Thyroid gland (tissue), 4 donors: Measurements from ENCODE around the gene CLCN5. TPM values are rescaled to one million over a fixed set of nuclear protein-coding genes. Genes with fewer than 3 reads are reported as not detected.
A peak's percentile ranks its signal among the peaks of the same experiment; 100 is the strongest.

Experiments used
- DNase-seq, 2 donors: peaks; one replicate each; pipeline ENCODE4 v3.0.0-alpha.2; 2019
- H3K27ac ChIP-seq, 3 donors: fragments of 200-600 bp; sonication (generic); 1 replicate in 2 of 3; 2 replicates in 1 of 3; pipeline ENCODE4 v1.5.1; 2016 to 2019; ENCODE audit warnings: mild to moderate bottlenecking in 1 of 3, moderate library complexity in 1 of 3
- H3K27me3 ChIP-seq: fragments of 200-600 bp; sonication (generic); one replicate; pipeline ENCODE4 v1.5.1; 2019
- H3K36me3 ChIP-seq, 2 donors: fragments of 200-600 bp; sonication (generic); one replicate each; pipeline ENCODE4 v1.5.1; 2016 to 2019
- H3K4me1 ChIP-seq, 2 donors: fragments of 200-600 bp; sonication (generic); one replicate each; pipeline ENCODE4 v1.5.1; 2017 to 2019
- H3K4me3 ChIP-seq, 3 donors: fragments of 200-600 bp; sonication (generic); replicated peaks in 1 of 3; 1 replicate in 2 of 3; 2 replicates in 1 of 3; pipeline ENCODE4 v1.5.1; 2016; ENCODE audit warnings: mild to moderate bottlenecking in 1 of 3
- H3K9me3 ChIP-seq: fragments of 200-600 bp; sonication (generic); one replicate; pipeline ENCODE4 v1.5.1; 2017
- POLR2A ChIP-seq, 2 donors: fragments of 450-650 bp; IDR thresholded peaks; one replicate each; pipeline ENCODE4 v1.6.1; 2017; ENCODE audit warnings: antibody characterized with exemption in 2 of 2, mild to moderate bottlenecking in 2 of 2, moderate library complexity in 1 of 2
- WGBS, 2 donors: methylation state at CpG; one replicate each; pipeline ENCODE4 v1.1.5; 2017; 5-methylcytosine and 5-hydroxymethylcytosine counted together
- intact Hi-C: fragments of 100-400 bp; cut with DNase I; formaldehyde crosslinking; loops from one replicate; pipeline ENCODE4 v1.15.1; 2023
- total RNA-seq, 4 donors: library from RNA; depleted of rRNA; stranded (reverse); fragments of >200 nt; gene quantifications; one replicate each; pipeline ENCODE4 v1.2.3, GENCODE V29; 2016
- TF ChIP-seq, protein P1 (sequence below), 6 experiments: fragments of 200-600 bp in 3 of 6; fragments of 450-650 bp in 3 of 6; sonication (generic) in 3 of 6; IDR thresholded peaks; one replicate each; pipeline ENCODE4 v1.5.1; 2016 to 2019; ENCODE audit warnings: antibody characterized with exemption in 6 of 6, mild to moderate bottlenecking in 2 of 6, inconsistent platforms in 1 of 6, moderate library complexity in 1 of 6

The CLCN5 gene
- total RNA-seq, 4 donors from 2014 or later: 7.3 to 12.6 (median 10.1) TPM

DNA sequence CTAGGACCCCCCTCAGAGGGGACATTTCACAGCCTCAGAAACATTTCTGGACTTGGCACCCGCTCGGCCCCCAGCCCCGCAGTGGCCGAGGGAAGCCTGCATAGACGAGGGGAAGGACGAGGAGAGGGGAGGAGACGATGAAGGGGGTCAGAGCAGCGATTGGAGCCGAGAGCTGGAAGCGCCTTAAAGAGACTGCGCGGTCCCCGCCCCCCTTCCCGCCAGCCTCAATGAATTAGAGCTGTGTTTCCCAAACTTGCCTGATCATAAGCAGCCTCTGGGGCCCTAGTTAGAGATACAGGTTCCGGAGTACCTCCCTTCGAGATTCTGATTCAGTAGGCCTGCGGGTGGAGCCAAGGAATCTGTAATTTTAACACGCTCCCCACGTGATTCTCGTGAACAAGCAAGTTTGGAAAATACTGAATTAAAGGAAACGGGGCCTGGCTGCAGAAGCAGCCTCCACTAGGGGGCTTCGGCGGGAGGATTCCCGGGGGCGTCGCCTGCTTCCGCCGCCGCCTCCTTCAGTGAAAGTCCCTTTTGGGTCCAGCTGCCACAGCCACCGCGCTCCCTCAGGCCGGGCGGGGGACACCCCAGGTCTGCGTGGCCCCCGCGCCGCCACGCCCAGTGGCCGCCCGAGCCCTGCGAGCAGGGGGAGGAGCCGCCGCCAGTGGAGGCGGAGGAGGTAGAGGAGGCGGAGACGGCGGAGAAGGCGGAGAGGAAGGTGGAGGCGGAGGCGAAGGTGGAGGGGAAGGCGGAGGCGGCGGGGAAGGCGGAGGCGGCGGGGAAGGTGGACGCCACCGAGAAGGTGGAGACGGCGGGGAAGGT is 43.4 kb upstream of the CLCN5 start, which contains the start of gene USP27X:
Gene USP27X (plus strand): TSS at position 651 of the 822 bp plus-strand sequence. CDS start 824 bp downstream, outside the sequence.
- 0 to 2% methylated on average over 11 to 20 of the region's 60 CpGs for WGBS, 2 donors
- H3K27ac ChIP-seq: peak within 1 kb of the TSS; percentile 72 to 78 (median 77)
- DNase-seq: peak; percentile 77 to 80
- TF ChIP-seq, protein P1, sequence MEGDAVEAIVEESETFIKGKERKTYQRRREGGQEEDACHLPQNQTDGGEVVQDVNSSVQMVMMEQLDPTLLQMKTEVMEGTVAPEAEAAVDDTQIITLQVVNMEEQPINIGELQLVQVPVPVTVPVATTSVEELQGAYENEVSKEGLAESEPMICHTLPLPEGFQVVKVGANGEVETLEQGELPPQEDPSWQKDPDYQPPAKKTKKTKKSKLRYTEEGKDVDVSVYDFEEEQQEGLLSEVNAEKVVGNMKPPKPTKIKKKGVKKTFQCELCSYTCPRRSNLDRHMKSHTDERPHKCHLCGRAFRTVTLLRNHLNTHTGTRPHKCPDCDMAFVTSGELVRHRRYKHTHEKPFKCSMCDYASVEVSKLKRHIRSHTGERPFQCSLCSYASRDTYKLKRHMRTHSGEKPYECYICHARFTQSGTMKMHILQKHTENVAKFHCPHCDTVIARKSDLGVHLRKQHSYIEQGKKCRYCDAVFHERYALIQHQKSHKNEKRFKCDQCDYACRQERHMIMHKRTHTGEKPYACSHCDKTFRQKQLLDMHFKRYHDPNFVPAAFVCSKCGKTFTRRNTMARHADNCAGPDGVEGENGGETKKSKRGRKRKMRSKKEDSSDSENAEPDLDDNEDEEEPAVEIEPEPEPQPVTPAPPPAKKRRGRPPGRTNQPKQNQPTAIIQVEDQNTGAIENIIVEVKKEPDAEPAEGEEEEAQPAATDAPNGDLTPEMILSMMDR (IDR thresholded peaks at IDR 0.05): peak in 5 of 6 experiments; percentile 23 to 53 (median 45)
- peak in 1 of 2 donors; percentile 69 for TF ChIP-seq POLR2A (IDR thresholded peaks at IDR 0.05)
- peaks cover 0 to 5% of the 10 kb centered on the region in 2 donors for H3K4me1 ChIP-seq
- no peaks in the 10 kb centered on the region for H3K27me3 ChIP-seq
- no peaks in the 10 kb centered on the region for H3K9me3 ChIP-seq
- H3K4me3 ChIP-seq: peak within 1 kb of the TSS in 2 of 3 donors; percentile 27 to 46
- intact Hi-C loops: no loop called here
- no peaks in the 10 kb centered on the region for H3K36me3 ChIP-seq

DNA sequence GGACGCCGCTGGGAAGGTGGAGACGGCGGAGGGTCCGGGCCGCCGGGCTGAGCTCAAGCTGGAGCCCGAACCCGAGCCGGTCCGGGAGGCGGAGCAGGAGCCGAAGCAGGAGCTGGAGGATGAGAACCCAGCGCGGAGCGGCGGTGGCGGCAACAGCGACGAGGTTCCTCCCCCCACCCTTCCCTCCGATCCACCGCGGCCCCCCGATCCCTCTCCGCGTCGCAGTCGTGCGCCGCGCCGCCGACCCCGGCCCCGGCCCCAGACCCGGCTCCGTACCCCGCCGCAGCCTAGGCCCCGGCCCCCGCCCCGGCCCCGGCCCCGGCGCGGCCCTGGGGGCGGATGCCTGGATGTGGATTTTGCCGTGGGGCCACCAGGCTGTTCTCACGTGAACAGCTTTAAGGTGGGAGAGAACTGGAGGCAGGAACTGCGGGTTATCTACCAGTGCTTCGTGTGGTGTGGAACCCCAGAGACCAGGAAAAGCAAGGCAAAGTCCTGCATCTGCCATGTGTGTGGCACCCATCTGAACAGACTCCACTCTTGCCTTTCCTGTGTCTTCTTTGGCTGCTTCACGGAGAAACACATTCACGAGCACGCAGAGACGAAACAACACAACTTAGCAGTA is 42.6 kb upstream of the CLCN5 start:
- 16 to 24% methylated on average over 6 to 10 of the region's 55 CpGs for WGBS, 2 donors
- peak overlapping the region; percentile 72 to 78 (median 77) for H3K27ac ChIP-seq
- intact Hi-C loops: no loop called here
- H3K4me3 ChIP-seq: peak overlapping the region in 1 of 3 donors; percentile 46
- no peak for DNase-seq
- H3K4me1 ChIP-seq: peaks cover 0 to 5% of the 10 kb centered on the region in 2 donors
- no peaks in the 10 kb centered on the region for H3K27me3 ChIP-seq
- TF ChIP-seq POLR2A (IDR thresholded peaks at IDR 0.05): no peak
- TF ChIP-seq, protein P1 (IDR thresholded peaks at IDR 0.05): no peak
- no peaks in the 10 kb centered on the region for H3K9me3 ChIP-seq
- no peaks in the 10 kb centered on the region for H3K36me3 ChIP-seq

DNA sequence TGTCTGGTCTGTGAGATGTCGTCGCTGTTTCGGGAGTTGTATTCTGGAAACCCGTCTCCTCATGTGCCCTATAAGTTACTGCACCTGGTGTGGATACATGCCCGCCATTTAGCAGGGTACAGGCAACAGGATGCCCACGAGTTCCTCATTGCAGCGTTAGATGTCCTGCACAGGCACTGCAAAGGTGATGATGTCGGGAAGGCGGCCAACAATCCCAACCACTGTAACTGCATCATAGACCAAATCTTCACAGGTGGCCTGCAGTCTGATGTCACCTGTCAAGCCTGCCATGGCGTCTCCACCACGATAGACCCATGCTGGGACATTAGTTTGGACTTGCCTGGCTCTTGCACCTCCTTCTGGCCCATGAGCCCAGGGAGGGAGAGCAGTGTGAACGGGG is 41.7 kb upstream of the CLCN5 start:
- H3K4me1 ChIP-seq: peaks cover 0 to 5% of the 10 kb centered on the region in 2 donors
- TF ChIP-seq, protein P1 (IDR thresholded peaks at IDR 0.05): no peak
- no peak for TF ChIP-seq POLR2A (IDR thresholded peaks at IDR 0.05)
- H3K4me3 ChIP-seq: no peak overlapping the region
- H3K36me3 ChIP-seq: no peaks in the 10 kb centered on the region
- WGBS, 2 donors: 92 to 94% methylated on average over 2 to 6 of the region's 12 CpGs
- H3K9me3 ChIP-seq: no peaks in the 10 kb centered on the region
- no peak overlapping the region for H3K27ac ChIP-seq
- DNase-seq: no peak
- H3K27me3 ChIP-seq: no peaks in the 10 kb centered on the region
- intact Hi-C loops: no loop called here

DNA sequence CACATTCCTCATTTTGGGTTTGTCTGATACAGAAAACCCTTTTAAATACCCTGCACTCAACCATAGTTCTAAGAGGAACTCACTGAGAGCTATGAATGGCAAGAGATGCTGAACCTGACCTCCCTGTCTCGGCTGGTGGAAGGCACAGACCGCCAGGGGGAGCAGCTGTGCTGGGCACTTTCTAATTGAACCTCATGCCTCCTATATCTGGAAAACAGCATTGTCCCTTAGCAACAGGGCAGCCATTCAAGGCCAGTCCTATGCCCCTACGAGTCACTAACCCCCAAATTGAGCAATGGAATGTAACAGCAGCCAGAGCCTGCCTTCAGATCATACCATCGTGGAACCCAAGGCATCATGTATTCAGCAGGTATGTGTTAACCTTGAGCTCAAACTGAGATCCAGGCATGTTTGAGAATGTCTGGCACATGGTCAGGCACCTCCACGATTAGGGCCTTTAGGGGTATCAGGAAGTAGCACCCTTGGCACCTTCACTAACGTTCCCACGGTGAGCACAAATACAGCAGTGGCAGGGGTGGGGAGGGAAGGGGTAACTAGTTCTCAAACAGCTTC is 38.0 kb upstream of the CLCN5 start:
- Histone ChIP-seq H3K4me1 (no peaks in the 10 kb centered on the region), H3K27ac (no peak overlapping the region), H3K36me3 (no peaks in the 10 kb centered on the region), H3K9me3 (no peaks in the 10 kb centered on the region), H3K4me3 (no peak overlapping the region), H3K27me3 (no peaks in the 10 kb centered on the region)
- WGBS, 2 donors: 45% methylated on average over 4 to 6 of the region's 7 CpGs
- DNase-seq: peak; percentile 54 to 63
- intact Hi-C loops: no loop called here
- TF ChIP-seq, protein P1 (IDR thresholded peaks at IDR 0.05): peak; percentile 20 to 62 (median 39)
- no peak for TF ChIP-seq POLR2A (IDR thresholded peaks at IDR 0.05)
